HG03280 (cell line): ENCODE results near the gene RIMBP3C.
"Not testable (repeated sequence)": the region's sequence is repeated elsewhere in the genome, so short reads cannot be mapped to it uniquely, and the experiment has no call there.

Source experiments
- ATAC-seq: cut with Tn5 transposase; IDR thresholded peaks from one replicate; pipeline ENCODE4 v1.9.1; 2021; ENCODE audit warnings: mild to moderate bottlenecking, moderate library complexity; ENCODE audit not compliant: unreplicated experiment

The RIMBP3C gene

GRCh38 chr22:21579474-21579851, 28.2 kb upstream of the RIMBP3C start:
- no peak for ATAC-seq

- no peak for ATAC-seq
Observed at GRCh38 chr22:21573750-21574494, 22.7 kb upstream of the RIMBP3C start.

DNA sequence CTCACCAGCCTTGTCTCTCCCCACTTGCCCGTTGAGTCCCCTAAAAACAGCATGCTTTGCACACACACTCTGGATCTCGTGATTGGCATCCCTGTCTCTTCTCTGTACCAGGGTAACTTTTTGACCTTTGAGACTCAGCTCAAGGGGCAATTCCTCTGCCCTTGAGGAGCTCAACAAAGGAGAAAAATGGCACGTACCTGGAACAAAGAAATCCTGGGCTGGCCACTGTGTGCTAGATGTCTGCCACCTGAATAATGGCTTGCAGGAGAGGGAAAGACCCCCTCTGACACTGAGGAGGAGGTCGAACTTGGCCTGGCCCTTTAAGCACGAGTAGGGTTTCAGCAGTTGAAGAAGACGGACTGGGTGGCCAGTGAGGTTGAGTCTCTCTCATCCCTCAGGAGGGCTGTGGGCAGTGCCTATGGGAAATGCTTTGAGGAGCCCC, 22.1 kb upstream of the RIMBP3C start:
- ATAC-seq, result no peak

GRCh38 chr22:21571679-21572078, 20.4 kb upstream of the RIMBP3C start:
- no peak for ATAC-seq

GRCh38 chr22:21570398-21570797, 19.1 kb upstream of the RIMBP3C start:
- no peak for ATAC-seq

DNA sequence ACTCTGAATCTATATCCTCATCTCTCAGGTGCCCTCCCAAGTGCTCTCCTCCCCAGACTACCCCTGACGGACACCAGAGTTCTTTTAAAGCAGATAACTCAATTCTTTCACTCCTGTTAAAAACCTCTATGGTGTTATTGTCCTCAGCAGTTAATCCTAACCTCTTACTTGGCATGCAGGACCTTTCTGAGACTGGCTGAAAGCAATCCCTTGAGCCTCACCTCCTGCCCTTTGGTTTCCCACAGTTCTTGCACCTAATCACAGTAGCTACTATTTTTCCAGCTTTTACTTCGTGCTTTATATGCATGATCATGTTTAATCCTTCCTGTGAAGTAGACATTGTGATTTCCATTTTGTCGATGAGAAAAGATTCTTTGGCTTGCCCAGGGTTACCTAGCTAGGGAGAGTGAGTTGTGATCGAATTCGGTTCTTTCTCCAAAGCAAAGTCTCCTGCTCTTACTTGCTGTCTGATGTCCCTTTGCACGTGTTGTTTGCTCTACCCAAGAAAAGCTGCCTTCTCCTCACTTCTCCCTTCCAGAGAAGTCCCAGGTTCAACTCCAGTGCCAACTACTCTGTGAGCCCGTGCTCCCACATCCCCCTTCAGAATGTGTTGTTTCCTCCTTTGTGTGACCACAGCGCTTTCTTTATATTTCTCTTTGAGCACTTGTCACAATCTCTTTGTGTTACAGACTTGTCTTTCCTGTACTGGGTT, 18.4 kb upstream of the RIMBP3C start:
- no peak for ATAC-seq

GRCh38 chr22:21569076-21569427, 17.8 kb upstream of the RIMBP3C start:
- not testable (repeated sequence) for ATAC-seq

GRCh38 chr22:21568347-21569075, 17.2 kb upstream of the RIMBP3C start:
- peak; percentile 33 for ATAC-seq

DNA sequence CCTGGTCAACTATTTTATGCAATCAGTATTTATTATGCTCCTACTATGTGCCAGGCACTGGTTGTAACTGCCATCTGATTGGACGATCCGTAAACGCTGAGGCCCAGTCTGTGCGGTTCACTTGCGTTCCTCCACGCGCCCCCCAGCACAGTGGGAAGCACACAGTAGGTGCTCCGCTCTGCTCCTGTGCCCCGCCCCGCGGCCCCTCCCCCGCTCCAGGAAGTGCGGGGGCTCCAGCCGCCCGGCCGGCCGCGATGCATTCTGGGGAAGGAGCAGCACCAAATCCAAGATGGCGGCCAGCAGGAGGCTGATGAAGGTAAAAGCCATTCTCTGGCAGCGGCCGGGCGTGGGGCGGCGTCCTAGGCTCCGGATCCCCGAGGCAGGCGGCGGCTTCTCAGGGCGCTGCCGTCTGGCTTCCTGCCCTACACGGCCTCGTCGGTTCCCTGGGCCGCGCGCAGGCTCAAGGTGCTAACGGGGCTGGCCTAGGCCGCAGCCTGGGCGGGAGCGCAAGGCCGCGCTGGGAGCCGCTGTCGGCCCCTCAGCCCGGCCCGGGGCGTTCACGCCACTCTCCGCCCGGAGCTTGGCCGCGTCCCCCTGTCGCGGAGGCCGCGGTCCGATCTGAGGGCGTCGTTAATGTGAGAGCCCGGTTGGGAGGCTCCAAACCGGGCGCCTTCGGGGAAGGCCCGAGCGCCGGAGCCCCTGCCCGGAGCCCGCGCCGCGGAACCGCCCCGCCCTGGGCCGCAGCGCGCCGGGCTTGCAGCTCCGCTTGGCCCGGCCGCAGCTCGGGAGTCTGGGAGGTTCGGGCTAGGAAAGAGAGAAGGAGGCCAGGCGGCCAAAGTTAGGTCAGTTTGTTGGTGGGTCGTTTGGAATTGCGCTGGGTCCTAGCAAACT, 16.4 kb upstream of the RIMBP3C start, which contains the start of gene UBE2L3:
Gene UBE2L3, plus strand, starts transcription at position 259 of the 891 bp plus-strand sequence. Its CDS starts 31 bp downstream, at position 290.
- ATAC-seq, result peak; percentile 71

DNA sequence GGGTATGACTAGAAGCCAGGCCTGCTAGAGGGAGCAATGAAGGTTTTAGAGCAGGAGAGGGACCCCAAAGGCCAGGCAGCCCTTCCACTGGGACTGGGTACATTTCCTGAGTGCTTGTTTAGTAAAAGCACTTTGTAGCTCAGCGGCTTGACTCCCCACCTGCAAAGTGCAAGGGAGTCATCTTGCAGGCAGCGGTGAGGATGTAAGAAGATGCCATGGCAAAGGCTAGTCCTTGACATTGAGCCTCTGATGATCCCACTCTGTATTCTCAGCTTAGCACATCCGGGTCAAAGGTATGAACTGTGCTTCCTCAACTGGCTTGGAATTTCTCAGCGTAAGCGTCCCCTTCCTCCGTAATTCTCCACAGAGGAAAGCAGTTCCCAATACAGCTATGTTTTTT, 13.2 kb upstream of the RIMBP3C start:
- no peak for ATAC-seq

DNA sequence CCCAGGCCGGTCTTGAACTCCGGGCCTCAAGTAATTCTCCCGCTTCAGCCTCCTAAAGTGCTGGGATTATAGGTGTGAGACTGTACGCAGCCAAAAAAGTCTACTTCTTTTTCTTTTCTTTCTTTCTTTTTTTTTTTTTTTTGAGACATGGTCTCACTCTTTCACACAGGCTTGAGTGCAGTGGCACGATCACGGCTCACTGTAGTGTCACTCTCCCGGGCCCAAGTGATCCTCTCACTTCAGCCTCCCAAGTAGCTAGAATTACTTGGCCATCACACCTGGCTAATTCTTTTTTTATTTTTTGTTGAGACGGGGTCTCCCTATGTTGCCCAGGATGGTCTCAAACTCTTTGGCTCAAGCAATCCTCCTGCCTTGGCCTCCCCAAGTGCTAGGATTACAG, 12.7 kb upstream of the RIMBP3C start:
- ATAC-seq, result no peak

- not testable (repeated sequence) for ATAC-seq
Observed at GRCh38 chr22:21560657-21561056, 9.4 kb upstream of the RIMBP3C start.

DNA sequence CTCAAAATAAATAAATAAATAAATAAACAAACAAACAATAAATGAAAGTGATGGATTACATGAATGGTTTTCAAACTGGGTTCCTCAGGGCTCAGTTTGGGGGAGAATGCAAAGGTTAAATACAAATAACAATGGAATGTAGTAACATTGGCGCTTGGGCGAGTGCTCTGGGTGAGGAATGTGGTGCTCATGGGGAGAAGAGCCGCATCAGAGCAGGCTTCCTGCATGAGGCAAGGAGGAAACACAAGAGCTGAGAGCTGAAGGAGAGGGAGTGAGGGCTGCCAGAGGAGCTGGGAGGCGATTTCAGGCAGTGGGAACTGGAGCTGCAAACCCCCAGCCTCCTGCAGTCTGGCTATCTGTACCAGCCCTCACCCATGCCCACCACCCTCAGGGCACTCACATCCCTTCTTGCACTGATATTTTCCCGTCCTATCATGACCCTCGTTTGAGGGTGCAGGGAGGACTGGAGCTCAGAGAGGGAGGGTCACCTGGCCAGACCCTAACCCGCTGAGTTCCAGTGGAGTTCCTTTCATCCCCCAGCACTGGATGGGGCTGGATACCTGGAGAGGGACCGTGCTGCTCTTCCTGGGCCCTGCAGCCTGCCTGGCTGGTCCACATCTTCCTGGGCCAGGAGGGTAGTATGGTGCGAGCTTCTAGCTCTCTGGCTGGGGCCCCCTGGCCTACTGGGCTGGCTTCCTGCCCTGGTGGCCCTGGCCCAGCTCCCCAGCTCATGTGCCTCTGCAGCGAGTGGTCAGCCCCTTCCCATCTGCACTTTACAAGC, 8.3 kb upstream of the RIMBP3C start:
- not testable (repeated sequence) for ATAC-seq

- ATAC-seq, result peak; percentile 32
Observed at GRCh38 chr22:21550678-21551047, 598 bp downstream of the RIMBP3C start.

- peak; percentile 78 for ATAC-seq
Observed at GRCh38 chr22:21550008-21550677, 1.1 kb downstream of the RIMBP3C start.

- not testable (repeated sequence) for ATAC-seq
Observed at GRCh38 chr22:21549558-21549957, 1.7 kb downstream of the RIMBP3C start.

- not testable (repeated sequence) for ATAC-seq
Observed at GRCh38 chr22:21544432-21545322, 6.6 kb downstream of the RIMBP3C start.

GRCh38 chr22:21539862-21540261, 11.4 kb downstream of the RIMBP3C start:
- not testable (repeated sequence) for ATAC-seq
